MG63 (cell line): ENCODE measurements around the gene GMFB. TPM values are rescaled to one million over a fixed set of nuclear protein-coding genes. Genes with fewer than 3 reads are reported as not detected.

ENCODE experiments used
- total RNA-seq: library from RNA; depleted of rRNA; stranded (reverse); fragments of >200 nt; shearing (Covaris generic); gene quantifications from 2 replicates; pipeline ENCODE4 v1.2.3, GENCODE V29; 2014; ENCODE audit warnings: low replicate concordance; rRNA removed

Gene GMFB
- total RNA-seq, 1 experiment from 2014 or later = 34.8 TPM

Other genes starting within 250 kb of the GMFB start
- 53.7 and 266 TPM in 2 replicates for gene CDKN3, start 92.0 kb downstream of the GMFB start, total RNA-seq
- gene CNIH1, start 47.6 kb downstream of the GMFB start, total RNA-seq = 124 and 135 TPM in 2 replicates
- gene CGRRF1, start 20.9 kb upstream of the GMFB start, total RNA-seq = 5.9 and 6.0 TPM in 2 replicates
- gene SAMD4A, start 78.1 kb upstream of the GMFB start, total RNA-seq = 6.0 and 8.7 TPM in 2 replicates